ENCODE data around the gene FHL3. TPM values are rescaled to one million over a fixed set of nuclear protein-coding genes. Genes with fewer than 3 reads are reported as not detected.
"Not testable (repeated sequence)": the region's sequence is repeated elsewhere in the genome, so short reads cannot be mapped to it uniquely, and the experiment has no call there.

Gene FHL3
- total RNA-seq, 1 donor from 2014 or later, result 18.2 TPM

GRCh38 chr1:37987679-37988078, 17.6 kb downstream of the FHL3 start:
- DNase-seq (ENCODE audit: low spot score), result no peak

GRCh38 chr1:37983546-37983945, 21.8 kb downstream of the FHL3 start:
- no peak for DNase-seq (ENCODE audit: low spot score)

GRCh38 chr1:37978541-37978940, 26.8 kb downstream of the FHL3 start:
- no peak for DNase-seq (ENCODE audit: low spot score)

GRCh38 chr1:37975083-37975482, 30.2 kb downstream of the FHL3 start:
- not testable (repeated sequence) for DNase-seq (ENCODE audit: low spot score)

GRCh38 chr1:37974567-37974966, 30.7 kb downstream of the FHL3 start:
- DNase-seq (ENCODE audit: low spot score), result no peak

- not testable (repeated sequence) for DNase-seq (ENCODE audit: low spot score)
These were observed 31.6 kb downstream of the FHL3 start for GRCh38 chr1:37973684-37974083.

GRCh38 chr1:37965301-37965700, 40.0 kb downstream of the FHL3 start:
- no peak for DNase-seq (ENCODE audit: low spot score)

GRCh38 chr1:37964106-37964505, 41.2 kb downstream of the FHL3 start:
- DNase-seq (ENCODE audit: low spot score), result not testable (repeated sequence)

GRCh38 chr1:37958690-37959089, 46.6 kb downstream of the FHL3 start:
- DNase-seq (ENCODE audit: low spot score), result no peak

GRCh38 chr1:37955685-37956084, 49.6 kb downstream of the FHL3 start:
- peak; percentile 3 for DNase-seq (ENCODE audit: low spot score)

- no peak for DNase-seq (ENCODE audit: low spot score)
These were observed 50.9 kb downstream of the FHL3 start for GRCh38 chr1:37954316-37954971.

- no peak for DNase-seq (ENCODE audit: low spot score)
These were observed 52.6 kb downstream of the FHL3 start for GRCh38 chr1:37952738-37953137.

GRCh38 chr1:37951783-37952624, 53.3 kb downstream of the FHL3 start:
- DNase-seq (ENCODE audit: low spot score), result no peak

GRCh38 chr1:37951041-37951782, 54.1 kb downstream of the FHL3 start:
- no peak for DNase-seq (ENCODE audit: low spot score)

- DNase-seq (ENCODE audit: low spot score), result no peak
These were observed 55.7 kb downstream of the FHL3 start for GRCh38 chr1:37949524-37950152.

GRCh38 chr1:37948841-37949240, 56.5 kb downstream of the FHL3 start:
- DNase-seq (ENCODE audit: low spot score), result no peak

- no peak for DNase-seq (ENCODE audit: low spot score)
These were observed 57.1 kb downstream of the FHL3 start for GRCh38 chr1:37948166-37948565.

GRCh38 chr1:37947364-37947763, 58.0 kb downstream of the FHL3 start:
- no peak for DNase-seq (ENCODE audit: low spot score)

Data from ureter (tissue), 1 donor.